DMS79 treated with DMSO at 0.1 percent for 48 hours (cell line): Measurements from ENCODE around the gene VEGFB.
A peak's percentile ranks its signal among the peaks of the same experiment; 100 is the strongest.

Source experiments
- DNase-seq: peaks from one replicate; lab custom pipeline; 2025; lab: John Stamatoyannopoulos, UW

VEGFB gene

GRCh38 chr11:64284048-64284961, 49.9 kb downstream of the VEGFB start, which contains the start of gene BAD:
Gene BAD (minus strand): TSS chr11:64284665. CDS start chr11:64284368, 297 bp downstream.
- DNase-seq = peak; percentile 94

GRCh38 chr11:64284962-64285884, 50.8 kb downstream of the VEGFB start, which contains the start of gene GPR137:
Gene GPR137 (plus strand): TSS chr11:64285848. CDS start chr11:64286525, 677 bp downstream.
- DNase-seq = peak; percentile 67

- peak; percentile 15 for DNase-seq
Observed at GRCh38 chr11:64285885-64286800, 51.8 kb downstream of the VEGFB start.

- DNase-seq = no peak
Observed at GRCh38 chr11:64286801-64287159, 52.4 kb downstream of the VEGFB start.

- DNase-seq = no peak
Observed at GRCh38 chr11:64287676-64288352, 53.4 kb downstream of the VEGFB start.

- DNase-seq = no peak
Observed at GRCh38 chr11:64288353-64288750, 54.0 kb downstream of the VEGFB start.
